Iris pigment epithelial cell (primary cell): ENCODE data around the gene STAT5A.
"Not testable (repeated sequence)": the region's sequence is repeated elsewhere in the genome, so short reads cannot be mapped to it uniquely, and the experiment has no call there.

Experiments used
- DNase-seq: peaks from one replicate; pipeline ENCODE4 v3.0.0-alpha.2; 2011; ENCODE audit warnings: low read depth

Gene STAT5A

GRCh38 chr17:42285346-42286050 lies 2.8 kb upstream of the STAT5A start:
- no peak for DNase-seq

- no peak for DNase-seq
These were observed 1.7 kb upstream of the STAT5A start for GRCh38 chr17:42286411-42287221.

- DNase-seq = no peak
These were observed 857 bp upstream of the STAT5A start for GRCh38 chr17:42287305-42287976.

- DNase-seq = no peak
These were observed 709 bp downstream of the STAT5A start for GRCh38 chr17:42288803-42289610.

GRCh38 chr17:42289611-42290181 lies 1.4 kb downstream of the STAT5A start:
- no peak for DNase-seq

GRCh38 chr17:42290577-42290976 lies 2.3 kb downstream of the STAT5A start:
- no peak for DNase-seq

GRCh38 chr17:42291129-42291528 lies 2.8 kb downstream of the STAT5A start:
- DNase-seq = no peak

GRCh38 chr17:42294469-42295398 lies 6.4 kb downstream of the STAT5A start:
- DNase-seq = no peak

- no peak for DNase-seq
These were observed 7.7 kb downstream of the STAT5A start for GRCh38 chr17:42296012-42296411.

GRCh38 chr17:42297775-42298174 lies 9.5 kb downstream of the STAT5A start:
- not testable (repeated sequence) for DNase-seq

- not testable (repeated sequence) for DNase-seq
These were observed 11.1 kb downstream of the STAT5A start for GRCh38 chr17:42299361-42299760.

- not testable (repeated sequence) for DNase-seq
These were observed 11.6 kb downstream of the STAT5A start for GRCh38 chr17:42299913-42300312.

- DNase-seq = no peak
These were observed 12.7 kb downstream of the STAT5A start for GRCh38 chr17:42301022-42301421.

GRCh38 chr17:42303694-42304093 lies 15.4 kb downstream of the STAT5A start:
- no peak for DNase-seq

GRCh38 chr17:42304187-42305030 lies 16.1 kb downstream of the STAT5A start:
- no peak for DNase-seq

GRCh38 chr17:42305031-42305330 lies 16.7 kb downstream of the STAT5A start:
- not testable (repeated sequence) for DNase-seq

- no peak for DNase-seq
These were observed 17.5 kb downstream of the STAT5A start for GRCh38 chr17:42305543-42306384.

GRCh38 chr17:42306385-42306667 lies 18.0 kb downstream of the STAT5A start:
- no peak for DNase-seq

GRCh38 chr17:42307362-42307927 lies 19.1 kb downstream of the STAT5A start:
- no peak for DNase-seq
